ENCODE data around the gene PLA2G3.

Gene PLA2G3

DNA sequence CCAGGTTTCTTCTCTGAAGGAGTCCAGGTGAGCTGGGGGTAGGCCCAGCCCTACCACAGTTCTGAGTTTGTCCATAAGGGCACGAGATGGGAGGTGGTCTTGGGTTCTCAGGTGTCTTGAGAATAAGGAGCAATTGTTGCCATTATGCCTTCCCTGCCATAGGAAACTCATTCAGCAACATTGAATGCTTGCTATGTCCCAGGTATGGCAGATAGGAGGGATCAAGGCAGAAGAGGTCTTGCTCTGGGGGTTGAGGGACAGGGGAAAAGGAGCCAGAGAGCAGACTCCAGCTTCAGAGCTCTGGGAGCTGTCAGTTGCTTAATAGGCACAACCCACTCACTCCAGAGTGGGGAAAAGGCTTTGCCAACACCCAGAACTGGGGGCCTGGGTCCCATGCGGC lies 37.2 kb downstream of the PLA2G3 start:
- CTCF ChIA-PET: interaction anchor here (0.6 to 1.4 kb wide), 3 partner anchors 13 to 874 kb away, joined by 3 read pairs; no protein-coding TSS in a partner anchor
- POLR2A ChIA-PET: no interaction called here
- H3K36me3 ChIP-seq (ENCODE audit: control insufficient read depth in 4 of 4, insufficient read depth in 4 of 4, low read length in 3 of 4): peaks cover 0 to 18% (median 7%) of the 10 kb centered on the region in 4 experiments

DNA sequence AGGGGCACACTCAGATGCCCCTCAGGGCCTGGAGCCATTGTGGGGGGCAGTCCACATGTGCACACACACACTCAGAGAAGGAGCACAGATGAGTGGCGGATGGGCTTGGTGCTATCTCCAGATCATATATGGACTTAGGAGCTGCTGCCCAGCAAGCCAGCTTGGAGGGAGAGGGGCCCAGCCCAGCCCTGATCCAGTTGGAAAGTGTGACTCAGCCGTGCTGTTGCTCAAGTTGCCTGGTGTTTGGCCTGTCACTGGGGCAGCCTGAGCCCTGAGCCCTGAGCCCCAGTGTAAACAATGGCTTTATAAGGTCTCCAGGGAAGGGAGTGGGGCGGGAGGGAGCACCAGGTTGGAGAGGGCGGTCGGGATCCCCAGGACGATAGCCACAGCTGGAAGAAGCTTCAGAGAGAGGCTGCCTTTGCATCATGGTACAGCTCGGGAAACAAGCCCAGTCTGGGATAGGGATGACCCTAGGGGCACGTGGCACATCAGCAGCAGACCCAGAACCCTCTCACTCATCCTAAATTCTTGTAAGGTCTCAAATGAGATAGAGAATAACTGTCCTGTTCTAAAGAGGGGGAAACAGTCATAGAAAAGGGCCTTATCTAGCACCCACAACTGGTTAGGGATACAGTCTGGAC lies 37.7 kb downstream of the PLA2G3 start:
- DNase-seq: no peak
- CTCF ChIA-PET: interaction anchor here (0.8 to 1.7 kb wide), 4 partner anchors 10 to 20 kb away, joined by 3 to 4 read pairs (median 4); no protein-coding TSS in a partner anchor
- H3K27ac ChIP-seq (ENCODE audit: insufficient read depth in 1 of 2, low read depth in 1 of 2, low read length in 2 of 2, poor library complexity in 1 of 2, severe bottlenecking in 2 of 2): no peak overlapping the region
- peaks cover 0 to 4% (median 0%) of the 10 kb centered on the region in 5 experiments for H3K27me3 ChIP-seq (replicated peaks in 2 of 5; ENCODE audit: control insufficient read depth in 4 of 5, insufficient read depth in 5 of 5, low read length in 4 of 5)
- H3K9me3 ChIP-seq (ENCODE audit: control extremely low read depth in 1 of 5, control insufficient read depth in 4 of 5, insufficient read depth in 2 of 5, low read depth in 1 of 5, low read length in 4 of 5): no peaks in the 10 kb centered on the region
- no peak overlapping the region for H3K4me3 ChIP-seq (ENCODE audit: control insufficient read depth in 1 of 7, extremely low read depth in 1 of 7, insufficient read depth in 4 of 7, low read depth in 2 of 7, low read length in 6 of 7)
- POLR2A ChIA-PET: no interaction called here
- 95% methylated on average over 6 of the region's 8 CpGs for WGBS (ENCODE audit: insufficient coverage)
- peaks cover 0 to 8% (median 5%) of the 10 kb centered on the region in 4 experiments for H3K4me1 ChIP-seq (ENCODE audit: control extremely low read depth in 1 of 4, control insufficient read depth in 4 of 4, insufficient read depth in 4 of 4, low read length in 3 of 4)
- peaks cover 0 to 22% (median 7%) of the 10 kb centered on the region in 4 experiments for H3K36me3 ChIP-seq (ENCODE audit: control insufficient read depth in 4 of 4, insufficient read depth in 4 of 4, low read length in 3 of 4)

More for the DNA sequence above, 37.2 kb downstream of the PLA2G3 start:
- Histone ChIP-seq H3K4me3 (ENCODE audit: control insufficient read depth in 1 of 7, extremely low read depth in 1 of 7, insufficient read depth in 4 of 7, low read depth in 2 of 7, low read length in 6 of 7) (no peak overlapping the region), H3K9me3 (ENCODE audit: control extremely low read depth in 1 of 5, control insufficient read depth in 4 of 5, insufficient read depth in 2 of 5, low read depth in 1 of 5, low read length in 4 of 5) (no peaks in the 10 kb centered on the region), H3K27me3 (replicated peaks in 2 of 5; ENCODE audit: control insufficient read depth in 4 of 5, insufficient read depth in 5 of 5, low read length in 4 of 5) (peaks cover 0 to 4% (median 0%) of the 10 kb centered on the region in 5 experiments), H3K4me1 (ENCODE audit: control extremely low read depth in 1 of 4, control insufficient read depth in 4 of 4, insufficient read depth in 4 of 4, low read length in 3 of 4) (peaks cover 0 to 14% (median 8%) of the 10 kb centered on the region in 4 experiments), H3K27ac (ENCODE audit: insufficient read depth in 1 of 2, low read depth in 1 of 2, low read length in 2 of 2, poor library complexity in 1 of 2, severe bottlenecking in 2 of 2) (no peak overlapping the region)
- no peak for DNase-seq
- WGBS (ENCODE audit: insufficient coverage): 100% methylated on average over 1 of the region's 2 CpGs

DNA sequence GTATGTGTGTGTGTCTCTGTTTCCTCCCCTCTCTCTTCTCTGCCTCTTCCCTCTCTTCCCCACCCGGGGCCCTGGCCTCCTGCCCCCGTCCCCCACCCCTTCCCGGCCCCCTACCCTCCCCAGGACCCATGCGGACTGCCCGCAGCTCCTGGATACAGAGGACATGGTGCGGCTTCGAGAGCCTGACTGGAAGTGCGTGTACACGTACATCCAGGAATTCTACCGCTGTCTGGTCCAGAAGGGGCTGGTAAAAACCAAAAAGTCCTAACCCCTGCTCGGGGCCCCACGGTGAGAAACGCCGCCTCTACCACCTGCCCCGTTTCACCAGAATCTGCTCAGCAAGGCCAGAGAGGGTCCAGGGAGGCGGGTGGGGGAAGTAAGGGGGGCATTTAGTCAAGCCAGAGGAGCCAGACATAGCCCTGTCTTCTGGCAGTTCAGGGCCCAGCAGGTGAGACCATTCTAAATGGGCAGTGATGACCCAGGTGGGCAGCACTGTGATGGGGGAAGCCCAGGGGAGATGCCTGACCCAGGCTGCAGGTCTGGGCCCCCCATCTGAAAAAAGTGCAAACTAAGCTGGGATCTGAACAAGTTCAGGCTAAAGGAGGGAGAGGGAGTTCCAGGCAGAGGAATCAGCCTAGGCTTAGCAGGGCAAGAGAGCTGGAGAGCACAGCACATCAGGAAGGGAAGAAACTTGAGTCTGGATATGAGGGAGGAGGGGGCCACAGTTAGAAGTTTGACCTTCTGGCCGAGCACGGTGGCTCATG lies 39.4 kb downstream of the PLA2G3 start:
- CTCF ChIA-PET: interaction anchor here (1.7 kb wide), 1 partner anchor 12 kb away, joined by 4 read pairs; no protein-coding TSS in a partner anchor
- Histone ChIP-seq H3K4me1 (ENCODE audit: control extremely low read depth in 1 of 4, control insufficient read depth in 4 of 4, insufficient read depth in 4 of 4, low read length in 3 of 4) (peaks cover 0 to 3% (median 1%) of the 10 kb centered on the region in 4 experiments), H3K27ac (ENCODE audit: insufficient read depth in 1 of 2, low read depth in 1 of 2, low read length in 2 of 2, poor library complexity in 1 of 2, severe bottlenecking in 2 of 2) (no peak overlapping the region), H3K36me3 (ENCODE audit: control insufficient read depth in 4 of 4, insufficient read depth in 4 of 4, low read length in 3 of 4) (peaks cover 0 to 32% (median 9%) of the 10 kb centered on the region in 4 experiments), H3K27me3 (replicated peaks in 2 of 5; ENCODE audit: control insufficient read depth in 4 of 5, insufficient read depth in 5 of 5, low read length in 4 of 5) (peaks cover 0 to 4% (median 0%) of the 10 kb centered on the region in 5 experiments), H3K9me3 (ENCODE audit: control extremely low read depth in 1 of 5, control insufficient read depth in 4 of 5, insufficient read depth in 2 of 5, low read depth in 1 of 5, low read length in 4 of 5) (no peaks in the 10 kb centered on the region), H3K4me3 (ENCODE audit: control insufficient read depth in 1 of 7, extremely low read depth in 1 of 7, insufficient read depth in 4 of 7, low read depth in 2 of 7, low read length in 6 of 7) (no peak overlapping the region)
- WGBS (ENCODE audit: insufficient coverage): 100% methylated on average over 12 of the region's 18 CpGs
- DNase-seq: no peak
- POLR2A ChIA-PET: no interaction called here

DNA sequence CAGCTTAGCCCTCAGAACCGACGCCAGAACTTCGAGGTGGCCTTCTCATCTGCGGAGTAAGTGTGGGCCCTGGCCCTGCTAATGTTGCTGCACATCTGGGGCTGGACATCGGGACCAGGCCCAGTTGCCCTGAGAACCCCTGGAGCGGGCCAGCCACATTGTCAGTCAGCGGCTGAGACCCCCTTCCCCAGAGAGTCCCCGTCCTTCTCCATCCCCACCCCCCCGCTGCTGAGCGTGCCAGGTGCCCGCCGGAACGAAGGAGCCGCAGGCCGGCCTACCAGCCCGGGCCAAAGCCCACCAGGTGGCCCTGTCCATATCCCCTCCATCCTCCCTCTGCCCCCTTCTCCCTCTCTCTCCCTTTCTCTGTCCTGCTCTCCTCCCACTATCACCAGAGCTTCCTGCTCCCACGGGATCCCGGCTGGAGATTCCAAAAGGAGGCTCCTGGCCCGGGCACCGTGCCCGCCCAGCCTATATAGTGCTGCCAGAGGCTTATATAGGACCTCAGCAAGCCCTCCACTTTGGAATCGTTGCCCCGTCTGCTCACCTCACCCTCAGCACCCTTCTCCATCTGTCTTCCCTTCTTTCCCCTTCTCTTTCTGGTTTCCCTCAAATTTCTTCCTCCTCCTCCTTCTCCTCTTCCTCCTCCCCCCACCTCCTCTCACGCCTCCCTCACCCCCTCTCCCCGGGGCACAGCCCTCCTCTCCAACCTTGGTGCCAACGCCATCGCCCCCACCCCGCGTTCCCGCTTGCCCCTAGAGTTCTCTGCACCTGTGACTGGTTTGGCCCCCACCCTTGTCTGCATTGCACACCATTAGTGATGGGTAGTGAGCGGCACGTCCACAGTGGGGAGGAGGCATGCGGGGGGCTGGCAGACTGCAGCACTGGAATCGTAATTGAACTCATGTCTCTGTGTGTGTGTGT lies 40.2 kb downstream of the PLA2G3 start:
- ChIA-PET CTCF (no interaction called here), POLR2A (no interaction called here)
- DNase-seq: no peak

DNA sequence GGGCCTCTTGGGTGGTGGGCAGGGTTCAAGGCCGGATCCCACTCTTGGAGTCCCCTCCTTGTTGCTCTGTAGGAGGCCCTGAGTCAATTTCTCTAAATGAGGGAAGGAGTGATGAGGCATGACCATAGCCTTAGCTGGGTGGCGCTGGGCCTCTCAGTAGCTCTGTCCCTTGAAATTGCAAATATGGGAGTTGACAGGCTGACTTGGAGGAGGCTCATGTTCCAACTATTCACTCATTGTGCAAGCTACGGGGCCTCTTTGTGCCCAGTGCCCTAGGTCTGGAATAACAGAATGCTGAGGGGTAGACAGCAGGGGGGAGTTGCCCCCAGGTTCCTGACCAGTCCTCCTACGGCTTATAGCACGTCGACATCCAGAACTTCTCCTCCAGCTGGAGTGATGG lies 40.9 kb downstream of the PLA2G3 start:
- Histone ChIP-seq H3K4me3 (ENCODE audit: control insufficient read depth in 1 of 7, extremely low read depth in 1 of 7, insufficient read depth in 4 of 7, low read depth in 2 of 7, low read length in 6 of 7) (no peak overlapping the region), H3K4me1 (ENCODE audit: control extremely low read depth in 1 of 4, control insufficient read depth in 4 of 4, insufficient read depth in 4 of 4, low read length in 3 of 4) (peaks cover 0 to 3% (median 1%) of the 10 kb centered on the region in 4 experiments), H3K9me3 (ENCODE audit: control extremely low read depth in 1 of 5, control insufficient read depth in 4 of 5, insufficient read depth in 2 of 5, low read depth in 1 of 5, low read length in 4 of 5) (no peaks in the 10 kb centered on the region), H3K36me3 (ENCODE audit: control insufficient read depth in 4 of 4, insufficient read depth in 4 of 4, low read length in 3 of 4) (peaks cover 0 to 44% (median 15%) of the 10 kb centered on the region in 4 experiments), H3K27me3 (replicated peaks in 2 of 5; ENCODE audit: control insufficient read depth in 4 of 5, insufficient read depth in 5 of 5, low read length in 4 of 5) (no peaks in the 10 kb centered on the region), H3K27ac (ENCODE audit: insufficient read depth in 1 of 2, low read depth in 1 of 2, low read length in 2 of 2, poor library complexity in 1 of 2, severe bottlenecking in 2 of 2) (no peak overlapping the region)
- POLR2A ChIA-PET: no interaction called here
- 94% methylated on average over 4 of the region's 6 CpGs for WGBS (ENCODE audit: insufficient coverage)
- CTCF ChIA-PET: interaction anchor here (0.6 to 1.1 kb wide), 3 partner anchors 16 to 159 kb away, joined by 3 read pairs; no protein-coding TSS in a partner anchor
- no peak for DNase-seq

More for the DNA sequence above, 40.2 kb downstream of the PLA2G3 start:
- Histone ChIP-seq H3K27ac (ENCODE audit: insufficient read depth in 1 of 2, low read depth in 1 of 2, low read length in 2 of 2, poor library complexity in 1 of 2, severe bottlenecking in 2 of 2) (no peak overlapping the region), H3K9me3 (ENCODE audit: control extremely low read depth in 1 of 5, control insufficient read depth in 4 of 5, insufficient read depth in 2 of 5, low read depth in 1 of 5, low read length in 4 of 5) (no peaks in the 10 kb centered on the region), H3K36me3 (ENCODE audit: control insufficient read depth in 4 of 4, insufficient read depth in 4 of 4, low read length in 3 of 4) (peaks cover 0 to 40% (median 13%) of the 10 kb centered on the region in 4 experiments), H3K4me1 (ENCODE audit: control extremely low read depth in 1 of 4, control insufficient read depth in 4 of 4, insufficient read depth in 4 of 4, low read length in 3 of 4) (peaks cover 0 to 3% (median 1%) of the 10 kb centered on the region in 4 experiments), H3K4me3 (ENCODE audit: control insufficient read depth in 1 of 7, extremely low read depth in 1 of 7, insufficient read depth in 4 of 7, low read depth in 2 of 7, low read length in 6 of 7) (no peak overlapping the region), H3K27me3 (replicated peaks in 2 of 5; ENCODE audit: control insufficient read depth in 4 of 5, insufficient read depth in 5 of 5, low read length in 4 of 5) (no peaks in the 10 kb centered on the region)
- 96% methylated on average over 20 of the region's 34 CpGs for WGBS (ENCODE audit: insufficient coverage)

DNA sequence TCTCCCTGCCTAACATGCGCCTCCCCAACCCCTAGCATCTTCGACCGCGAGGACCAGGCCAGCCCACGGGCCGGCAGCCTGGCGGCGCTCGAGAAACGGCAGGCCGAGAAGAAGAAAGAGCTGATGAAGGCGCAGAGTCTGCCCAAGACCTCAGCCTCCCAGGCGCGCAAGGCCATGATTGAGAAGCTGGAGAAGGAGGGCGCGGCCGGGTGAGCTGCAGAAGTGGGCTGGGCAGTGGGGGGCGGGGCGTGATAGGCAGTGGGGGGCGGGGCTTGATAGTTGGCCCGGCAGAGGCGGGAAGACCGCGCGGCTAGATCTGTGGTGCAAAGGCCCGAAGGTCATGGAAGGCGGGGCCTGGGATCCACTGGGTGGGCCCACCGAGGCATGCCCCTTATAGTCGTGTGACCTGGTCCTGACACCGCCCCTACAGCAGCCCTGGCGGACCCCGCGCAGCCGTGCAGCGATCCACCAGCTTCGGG lies 41.6 kb downstream of the PLA2G3 start:
- Histone ChIP-seq H3K4me3 (ENCODE audit: control insufficient read depth in 1 of 7, extremely low read depth in 1 of 7, insufficient read depth in 4 of 7, low read depth in 2 of 7, low read length in 6 of 7) (no peak overlapping the region), H3K4me1 (ENCODE audit: control extremely low read depth in 1 of 4, control insufficient read depth in 4 of 4, insufficient read depth in 4 of 4, low read length in 3 of 4) (peaks cover 0 to under 1% (median 0%) of the 10 kb centered on the region in 4 experiments), H3K27me3 (replicated peaks in 2 of 5; ENCODE audit: control insufficient read depth in 4 of 5, insufficient read depth in 5 of 5, low read length in 4 of 5) (no peaks in the 10 kb centered on the region), H3K27ac (ENCODE audit: insufficient read depth in 1 of 2, low read depth in 1 of 2, low read length in 2 of 2, poor library complexity in 1 of 2, severe bottlenecking in 2 of 2) (no peak overlapping the region), H3K9me3 (ENCODE audit: control extremely low read depth in 1 of 5, control insufficient read depth in 4 of 5, insufficient read depth in 2 of 5, low read depth in 1 of 5, low read length in 4 of 5) (no peaks in the 10 kb centered on the region), H3K36me3 (ENCODE audit: control insufficient read depth in 4 of 4, insufficient read depth in 4 of 4, low read length in 3 of 4) (peaks cover 0 to 44% (median 15%) of the 10 kb centered on the region in 4 experiments)
- POLR2A ChIA-PET: interaction anchor here (0.6 kb wide), 1 partner anchor 728 kb away, joined by 3 read pairs; no protein-coding TSS in a partner anchor
- CTCF ChIA-PET: interaction anchor here (0.9 to 1.1 kb wide), 2 partner anchors 15 to 19 kb away, joined by 3 read pairs; no protein-coding TSS in a partner anchor
- WGBS (ENCODE audit: insufficient coverage): 93% methylated on average over 25 of the region's 36 CpGs
- DNase-seq: no peak
